GM19099 (cell line): ENCODE measurements around the gene PDCD1LG2.
A peak's percentile ranks its signal among the peaks of the same experiment; 100 is the strongest.

Source experiments
- POLR2A ChIP-seq: IDR thresholded peaks from 3 replicates; pipeline ENCODE4 v1.6.1; 2011; ENCODE audit warnings: low read depth; ENCODE audit not compliant: insufficient read length; ENCODE audit errors: extremely low read depth

Gene PDCD1LG2

DNA sequence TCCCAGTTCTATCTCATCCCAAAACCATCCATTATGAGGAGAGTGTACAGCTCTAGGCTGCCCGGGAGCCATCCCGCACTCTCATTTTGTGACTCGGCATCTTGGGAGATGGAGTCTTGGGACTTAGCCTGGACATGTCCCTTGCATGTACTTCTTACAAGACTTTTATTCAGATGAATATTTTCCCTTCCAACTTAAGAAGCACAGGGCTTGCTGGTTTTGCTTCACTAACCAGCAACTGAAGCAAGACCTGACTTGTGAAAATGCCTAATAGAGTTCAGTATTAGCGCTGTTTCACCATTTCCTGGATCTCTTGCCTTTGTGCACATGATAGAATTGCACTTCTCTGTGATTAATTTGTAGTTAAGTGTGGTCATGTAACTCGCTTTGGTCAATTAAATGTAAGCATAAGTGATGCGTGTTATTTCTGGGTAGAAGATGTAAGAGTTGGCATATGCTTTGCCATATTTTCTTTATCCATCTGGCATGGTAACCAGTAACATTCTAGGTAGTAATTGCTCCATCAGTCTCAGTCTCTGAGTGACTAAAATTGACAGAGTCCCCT is 55.8 kb downstream of the PDCD1LG2 start:
- no peak for TF ChIP-seq POLR2A

DNA sequence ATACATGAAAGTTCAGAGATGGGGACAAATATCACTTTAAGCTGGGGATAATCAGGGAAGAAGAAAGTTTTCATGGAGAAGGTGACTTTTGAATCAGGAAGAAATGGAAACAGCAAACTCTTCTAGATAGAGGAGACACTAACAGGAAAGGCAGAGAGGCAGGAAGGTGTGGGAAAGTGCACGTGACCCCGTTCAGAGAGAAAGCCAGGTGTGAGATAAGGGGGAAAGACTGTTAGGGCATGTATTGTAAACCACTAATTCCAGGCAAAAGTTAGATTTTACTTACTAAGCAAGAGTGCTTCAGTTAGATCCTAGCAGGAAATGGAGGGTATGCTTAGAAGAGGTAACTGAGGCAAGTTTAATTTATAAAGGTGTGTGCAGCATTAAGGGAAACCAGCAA is 58.5 kb downstream of the PDCD1LG2 start:
- no peak for TF ChIP-seq POLR2A

GRCh38 chr9:5569409-5569808 is 59.1 kb downstream of the PDCD1LG2 start:
- TF ChIP-seq POLR2A, result no peak

GRCh38 chr9:5569891-5570290 is 59.6 kb downstream of the PDCD1LG2 start:
- no peak for TF ChIP-seq POLR2A

- no peak for TF ChIP-seq POLR2A
These were observed 61.4 kb downstream of the PDCD1LG2 start for GRCh38 chr9:5571629-5572232.

DNA sequence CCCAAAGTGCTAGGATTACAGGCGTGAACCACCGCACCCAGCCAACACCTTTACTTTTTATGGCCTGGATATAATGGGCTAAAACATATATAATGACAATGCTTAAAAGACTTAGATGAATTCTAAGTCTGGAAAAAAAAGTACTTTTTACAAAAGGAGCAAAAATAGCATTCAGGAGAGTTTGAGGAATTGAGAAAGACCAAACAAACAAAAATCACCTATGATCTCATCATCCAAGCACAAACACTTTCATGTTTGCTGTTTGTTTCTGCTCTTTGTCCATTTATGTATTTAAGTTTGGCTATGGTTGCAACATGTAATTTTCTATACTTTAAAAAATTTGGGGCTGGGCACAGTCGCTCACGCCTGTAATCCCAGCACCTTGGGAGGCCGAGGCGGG is 63.8 kb downstream of the PDCD1LG2 start:
- no peak for TF ChIP-seq POLR2A

DNA sequence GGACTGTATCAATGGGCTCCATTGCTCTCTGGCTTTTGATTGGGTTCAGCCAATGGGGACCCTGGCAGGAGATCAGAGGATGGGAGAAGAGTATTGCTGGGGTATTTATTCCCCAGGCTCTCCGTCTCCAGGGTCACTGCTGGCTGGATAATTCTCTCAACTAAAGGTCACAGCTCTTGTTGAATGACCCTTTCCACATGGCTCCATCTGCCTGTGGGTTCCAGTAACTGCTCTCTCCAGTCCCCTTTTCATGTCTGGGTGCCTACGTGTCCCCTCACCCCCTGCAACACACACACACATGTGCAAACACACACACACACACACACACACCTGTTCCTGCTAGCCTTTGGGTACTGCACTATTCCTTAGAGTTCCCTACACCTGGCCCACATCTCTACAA is 64.7 kb downstream of the PDCD1LG2 start:
- TF ChIP-seq POLR2A, result no peak

DNA sequence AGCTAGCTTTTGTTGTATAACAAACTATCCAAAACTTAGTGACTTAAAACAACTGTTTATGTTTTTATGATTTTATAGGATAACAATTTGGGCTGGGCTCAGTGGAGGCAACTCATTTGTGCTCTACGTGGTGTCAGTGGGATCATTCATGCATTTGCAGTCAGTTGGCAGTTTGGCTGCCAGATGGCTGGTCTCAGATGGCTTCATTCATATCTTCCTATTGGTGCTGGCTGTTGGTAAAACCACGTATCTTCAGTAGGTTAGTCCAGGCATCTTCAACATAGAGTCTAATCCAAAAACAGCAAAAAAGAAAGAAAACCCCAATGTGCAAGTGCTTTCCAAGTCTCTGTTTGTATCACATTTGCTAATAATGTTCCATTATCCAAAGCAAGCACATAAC is 66.9 kb downstream of the PDCD1LG2 start:
- no peak for TF ChIP-seq POLR2A

GRCh38 chr9:5578018-5578697 is 67.8 kb downstream of the PDCD1LG2 start:
- TF ChIP-seq POLR2A, result no peak

- TF ChIP-seq POLR2A, result no peak
These were observed 68.4 kb downstream of the PDCD1LG2 start for GRCh38 chr9:5578698-5579085.

- TF ChIP-seq POLR2A, result no peak
These were observed 69.5 kb downstream of the PDCD1LG2 start for GRCh38 chr9:5579881-5580280.

GRCh38 chr9:5580650-5581049 is 70.3 kb downstream of the PDCD1LG2 start:
- no peak for TF ChIP-seq POLR2A

DNA sequence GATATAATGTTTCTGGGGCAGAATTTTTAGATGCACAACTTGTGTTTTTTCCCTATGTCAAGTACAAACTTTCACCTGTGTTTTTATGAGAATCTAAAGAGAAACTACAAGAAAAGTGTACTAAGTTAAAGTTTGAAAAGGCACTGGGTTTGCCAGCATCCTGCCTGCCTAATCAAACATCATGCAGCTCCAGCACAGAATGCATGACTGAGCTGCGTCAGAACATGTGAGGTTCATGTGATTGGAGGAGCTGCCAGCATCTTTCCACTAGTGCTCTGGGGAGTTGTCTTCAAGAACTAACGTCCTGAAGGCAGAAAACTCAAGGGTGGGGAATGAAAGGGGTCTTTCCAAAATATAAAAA is 72.5 kb downstream of the PDCD1LG2 start:
- no peak for TF ChIP-seq POLR2A

GRCh38 chr9:5586391-5586802 is 76.1 kb downstream of the PDCD1LG2 start:
- TF ChIP-seq POLR2A, result peak; percentile 37

DNA sequence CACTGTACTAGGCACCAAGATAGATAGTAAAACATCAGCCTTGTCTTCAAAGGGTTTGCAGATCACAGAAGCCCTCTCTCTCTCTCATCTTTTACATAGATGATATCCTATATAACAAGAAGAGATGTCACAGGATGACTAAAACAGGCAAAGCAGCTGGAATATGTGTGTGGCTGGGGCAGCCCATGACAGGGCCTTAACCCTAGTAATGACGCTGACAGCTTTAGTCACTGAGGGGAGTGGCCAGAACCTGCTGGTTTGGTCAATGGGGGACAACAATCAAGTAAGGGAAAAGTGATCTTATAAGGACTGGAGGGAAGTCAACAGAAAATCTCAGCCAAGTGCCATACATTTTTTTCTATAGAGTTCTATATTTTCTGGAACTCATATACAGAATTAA is 76.7 kb downstream of the PDCD1LG2 start:
- no peak for TF ChIP-seq POLR2A

- no peak for TF ChIP-seq POLR2A
These were observed 81.9 kb downstream of the PDCD1LG2 start for GRCh38 chr9:5592231-5592630.
